ENCODE results near the gene EIF3K.

DNA sequence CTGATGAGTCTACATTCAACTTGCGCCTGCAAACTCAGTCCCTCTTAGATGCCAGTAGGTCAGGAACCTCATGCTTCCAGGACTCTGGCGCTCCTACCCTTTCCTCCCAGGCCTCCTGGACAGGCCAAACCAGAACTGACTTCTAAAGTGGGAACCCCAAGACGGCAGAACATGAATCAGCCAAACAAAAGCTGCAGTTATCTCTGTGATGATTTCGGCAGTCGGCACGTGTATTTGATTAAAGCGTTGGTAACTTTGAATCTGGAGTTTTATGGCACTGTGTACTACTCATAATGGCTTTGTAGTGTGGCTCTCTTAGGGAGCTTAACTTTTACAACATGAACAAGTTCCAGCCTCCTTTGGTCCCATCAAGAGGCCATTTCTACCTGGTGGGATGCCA is 42.1 kb downstream of the EIF3K start:
- TF ChIP-seq FOXM1 (IDR thresholded peaks at IDR 0.05; ENCODE audit: borderline replicate concordance, low read depth) (no peak), CEBPB (IDR thresholded peaks at IDR 0.05) (no peak)

Data from Ishikawa (cell line).